HG03196 (cell line): ENCODE data around the gene RCOR3.
"Not testable (repeated sequence)": the region's sequence is repeated elsewhere in the genome, so short reads cannot be mapped to it uniquely, and the experiment has no call there.

ENCODE experiments used
- ATAC-seq: cut with Tn5 transposase; IDR thresholded peaks from one replicate; pipeline ENCODE4 v1.9.1; 2021; ENCODE audit not compliant: unreplicated experiment

RCOR3 gene

DNA sequence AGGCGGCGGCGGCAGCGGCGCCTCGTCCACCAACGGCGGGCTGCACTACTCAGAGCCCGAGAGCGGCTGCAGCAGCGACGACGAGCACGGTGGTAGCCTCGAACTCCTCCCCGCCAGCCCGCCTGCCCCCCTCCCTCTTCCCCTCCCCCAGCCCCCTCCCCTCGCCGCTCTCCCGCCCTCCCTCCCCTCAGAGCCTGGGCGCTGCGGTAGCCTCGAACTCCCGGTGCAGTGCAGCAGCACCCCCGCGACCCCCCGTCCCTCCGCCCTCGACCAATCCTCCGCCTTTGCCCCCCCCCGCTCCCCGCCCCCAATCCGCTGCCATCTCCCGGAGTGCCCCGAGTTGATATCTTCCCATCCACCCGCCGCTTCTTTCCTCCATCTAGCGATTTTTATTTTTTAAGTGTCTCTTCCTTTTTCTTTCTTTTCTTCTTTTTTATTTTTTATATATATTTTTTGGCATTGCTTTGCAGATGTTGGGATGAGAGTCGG, 516 bp downstream of the RCOR3 start:
- ATAC-seq: no peak

DNA sequence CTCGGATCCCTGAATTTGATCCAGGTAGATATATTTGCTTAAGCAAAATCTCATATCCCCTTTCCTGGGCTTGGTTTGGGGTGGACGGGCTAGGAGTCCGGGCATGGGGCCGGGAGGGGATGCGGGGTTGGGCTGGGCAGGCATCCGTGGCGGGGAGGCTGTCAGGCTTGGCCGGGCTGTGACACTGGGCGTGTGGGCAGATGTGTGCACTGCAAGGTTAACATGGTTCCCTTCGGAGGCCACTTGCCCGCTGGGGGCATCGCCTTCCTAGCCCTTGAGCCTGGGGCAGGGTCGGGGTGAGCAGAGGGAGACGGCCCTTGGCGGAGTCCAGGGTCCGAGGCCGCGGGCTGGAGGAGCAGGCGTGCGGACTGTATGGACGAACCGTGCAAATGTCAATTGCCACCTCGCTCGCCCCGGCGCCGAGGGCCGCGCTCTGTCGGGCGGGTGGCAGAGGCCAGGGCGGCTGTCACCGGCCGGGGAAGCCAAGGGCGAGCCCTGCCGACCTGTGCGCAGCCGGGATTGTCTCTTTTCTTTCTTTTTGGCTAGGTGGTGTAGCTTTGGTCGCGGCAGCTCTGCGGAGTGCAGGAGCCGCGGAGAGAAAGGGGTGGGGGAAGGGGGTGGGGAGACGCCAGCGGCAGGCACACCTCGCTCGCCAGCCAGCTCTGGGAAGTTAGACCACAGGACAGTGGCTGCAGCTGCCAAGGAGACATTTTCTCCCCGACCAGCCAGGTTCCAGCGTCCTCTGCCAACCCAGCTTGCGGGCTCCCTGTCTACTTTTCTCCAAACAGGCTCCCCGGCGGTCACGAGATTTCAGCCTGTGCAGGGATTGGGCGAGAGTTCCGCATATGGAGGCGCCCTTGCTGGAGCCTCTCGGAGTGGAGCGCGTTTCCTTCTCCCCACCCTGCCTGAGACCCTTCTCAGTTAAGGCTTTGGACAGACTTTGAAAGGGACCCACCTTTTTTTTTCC, 1.3 kb downstream of the RCOR3 start:
- ATAC-seq: peak; percentile 35

DNA sequence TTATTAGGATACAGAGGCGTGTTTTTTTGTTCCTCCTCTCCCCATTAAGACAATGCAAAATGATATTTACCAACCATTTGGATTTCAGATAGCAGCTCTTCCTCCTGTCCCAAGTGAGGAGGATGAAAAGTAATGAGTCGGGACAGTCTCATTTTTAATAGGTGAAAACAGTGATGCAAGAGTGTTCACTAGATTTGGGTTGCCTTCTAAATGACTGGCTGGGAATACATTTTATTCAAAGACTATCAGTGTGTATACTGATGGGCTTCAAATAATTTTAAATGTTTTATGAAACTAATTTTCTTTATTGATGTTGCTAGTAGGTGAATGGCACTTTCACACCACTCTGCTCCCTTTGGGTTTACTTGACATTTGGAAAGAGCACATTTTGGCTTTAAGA, 2.1 kb downstream of the RCOR3 start:
- no peak for ATAC-seq

DNA sequence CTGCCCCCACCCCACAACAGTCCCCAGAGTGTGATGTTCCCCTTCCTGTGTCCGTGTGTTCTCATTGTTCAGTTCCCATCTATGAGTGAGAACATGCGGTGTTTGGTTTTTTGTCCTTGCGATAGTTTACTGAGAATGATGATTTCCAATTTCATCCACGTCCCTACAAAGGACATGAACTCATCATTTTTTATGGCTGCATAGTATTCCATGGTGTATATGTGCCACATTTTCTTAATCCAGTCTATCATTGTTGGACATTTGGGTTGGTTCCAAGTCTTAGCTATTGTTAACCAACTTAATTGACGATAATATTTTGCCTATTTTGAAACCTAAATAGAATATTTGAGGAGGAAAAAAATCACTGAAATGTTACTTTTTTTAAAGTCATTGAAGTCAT, 3.9 kb downstream of the RCOR3 start:
- ATAC-seq: not testable (repeated sequence)

DNA sequence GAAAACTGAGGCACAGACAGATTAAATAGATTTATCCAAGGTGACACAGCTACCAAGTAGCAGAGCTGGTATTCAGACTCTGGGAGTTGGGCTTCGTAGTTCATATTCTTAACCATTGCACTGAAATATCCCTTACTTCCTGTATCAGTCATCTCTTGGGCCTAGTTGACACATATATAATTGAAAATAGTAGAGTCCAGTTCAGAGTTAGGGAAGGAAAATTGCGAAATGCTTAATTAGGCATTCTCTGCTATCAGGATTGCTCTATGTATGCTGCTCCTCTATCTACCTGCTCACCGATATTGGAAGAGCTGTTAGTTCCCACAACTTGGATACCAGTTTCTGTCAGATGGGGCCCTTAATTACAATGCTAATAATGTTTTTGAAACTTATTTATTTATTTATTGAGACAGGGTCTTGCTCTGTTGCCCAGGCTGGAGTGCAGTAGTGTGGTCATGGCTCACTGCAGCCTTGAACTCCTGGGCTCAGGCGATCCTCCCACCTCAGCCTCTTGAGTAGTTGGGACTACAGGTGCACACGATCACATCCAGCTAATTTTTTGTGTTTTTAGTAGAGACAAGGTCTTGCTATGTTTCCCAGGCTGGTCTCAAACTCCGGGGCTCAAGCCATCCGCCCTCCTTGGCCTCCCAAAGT, 8.2 kb downstream of the RCOR3 start:
- ATAC-seq: no peak

DNA sequence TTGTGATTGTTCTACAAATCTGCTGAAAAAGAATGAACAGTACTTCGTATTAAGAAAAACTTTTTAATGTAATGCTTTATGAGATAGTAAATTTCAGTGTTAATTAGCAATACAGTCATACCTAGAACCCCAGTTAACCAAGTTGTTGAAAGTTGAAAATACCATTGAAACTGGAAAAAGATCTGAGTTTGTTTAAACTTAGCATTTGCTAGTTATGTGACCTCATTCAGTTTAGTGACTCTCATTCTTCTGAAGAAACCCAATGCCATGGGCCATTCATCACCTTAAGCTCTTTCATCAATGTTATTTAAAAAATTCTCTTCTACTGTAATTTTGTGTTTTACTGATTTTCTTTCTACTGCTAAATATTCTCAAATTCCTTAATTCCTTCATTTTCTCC, 20.2 kb downstream of the RCOR3 start:
- no peak for ATAC-seq

DNA sequence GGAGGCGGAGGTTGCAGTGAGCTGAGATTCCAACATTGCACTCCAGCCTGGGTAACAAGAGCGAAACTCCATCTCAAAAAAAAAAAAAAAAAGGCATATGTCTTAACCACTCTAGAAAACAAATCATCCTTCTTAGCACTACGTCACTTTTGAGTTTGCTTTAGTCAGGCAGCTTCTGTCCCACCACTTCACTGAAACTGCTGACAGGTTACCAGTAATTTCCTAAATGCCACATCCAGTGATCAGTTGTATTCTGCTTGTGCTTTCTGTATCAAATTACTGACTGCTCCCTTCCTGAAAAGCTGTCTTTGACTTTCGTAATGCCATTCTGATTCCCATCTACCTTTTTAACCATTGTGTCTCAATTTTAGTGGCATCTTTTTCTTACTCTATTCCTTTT, 21.7 kb downstream of the RCOR3 start:
- ATAC-seq: no peak

DNA sequence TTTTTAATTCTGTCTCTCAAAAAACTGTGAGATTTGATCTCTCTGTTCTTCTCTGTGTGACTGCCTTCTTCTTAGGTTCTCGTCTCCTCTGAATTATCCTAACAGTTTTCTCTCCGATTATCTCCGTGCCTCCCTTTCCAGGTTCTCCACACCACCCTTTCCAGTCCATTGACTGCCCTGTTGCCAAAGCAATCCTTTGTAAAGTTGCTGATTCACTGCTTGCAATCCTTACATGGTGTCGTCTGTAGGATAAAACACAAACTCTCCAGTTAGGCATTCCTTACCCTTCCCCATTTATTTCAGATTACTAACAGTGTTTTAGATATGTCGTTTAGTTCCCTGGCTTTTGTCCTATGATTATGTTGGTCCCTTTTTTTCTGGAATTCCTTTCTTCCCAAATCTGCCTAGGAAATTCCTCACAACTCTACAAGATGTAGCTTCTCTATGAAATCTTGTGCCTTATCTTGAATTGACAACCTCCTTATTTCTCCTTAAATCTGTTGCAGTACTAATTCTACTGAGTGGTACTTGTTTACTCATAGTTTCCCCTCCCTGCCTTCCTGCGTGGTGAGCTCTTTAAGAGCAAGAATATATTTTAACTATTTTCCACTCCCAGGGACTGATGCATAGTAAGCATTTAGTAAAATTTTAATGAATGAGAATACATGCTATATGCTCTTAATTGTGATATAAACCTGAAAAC, 22.3 kb downstream of the RCOR3 start:
- no peak for ATAC-seq

DNA sequence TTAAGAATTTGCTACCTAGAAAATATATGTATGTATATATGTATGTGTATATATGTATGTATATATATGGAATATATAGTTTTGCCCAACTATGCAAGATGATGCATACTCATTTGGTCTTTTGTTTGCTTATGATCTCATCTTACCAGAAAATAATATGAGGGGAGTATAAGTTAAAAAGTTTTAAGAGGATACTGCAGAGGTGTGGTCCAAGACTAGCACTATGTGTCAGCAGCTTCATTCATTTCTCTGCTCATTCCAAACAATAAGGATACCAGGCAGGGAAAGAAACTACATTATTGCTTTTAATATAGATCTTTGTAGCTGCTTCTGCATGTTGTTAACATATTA, 22.8 kb downstream of the RCOR3 start:
- no peak for ATAC-seq

DNA sequence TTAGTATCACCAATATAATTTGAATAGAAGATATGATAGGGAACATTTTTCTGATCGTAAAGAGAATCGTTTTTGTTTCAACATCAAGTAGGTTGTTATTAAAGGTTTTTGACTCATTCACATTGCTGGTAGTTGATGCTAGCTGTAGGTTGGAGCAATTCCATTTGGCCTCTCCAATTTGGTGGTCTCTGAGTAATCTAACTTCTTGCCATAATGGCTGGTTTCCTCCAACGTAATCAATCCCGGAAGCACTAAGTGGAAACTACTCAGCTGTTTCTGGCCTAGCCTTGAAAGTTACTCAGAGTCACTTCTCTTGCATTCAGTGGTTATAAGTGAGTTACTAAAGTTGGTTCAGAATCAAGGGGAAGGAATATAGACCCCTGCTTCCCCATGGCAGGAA, 26.0 kb downstream of the RCOR3 start:
- ATAC-seq: no peak

DNA sequence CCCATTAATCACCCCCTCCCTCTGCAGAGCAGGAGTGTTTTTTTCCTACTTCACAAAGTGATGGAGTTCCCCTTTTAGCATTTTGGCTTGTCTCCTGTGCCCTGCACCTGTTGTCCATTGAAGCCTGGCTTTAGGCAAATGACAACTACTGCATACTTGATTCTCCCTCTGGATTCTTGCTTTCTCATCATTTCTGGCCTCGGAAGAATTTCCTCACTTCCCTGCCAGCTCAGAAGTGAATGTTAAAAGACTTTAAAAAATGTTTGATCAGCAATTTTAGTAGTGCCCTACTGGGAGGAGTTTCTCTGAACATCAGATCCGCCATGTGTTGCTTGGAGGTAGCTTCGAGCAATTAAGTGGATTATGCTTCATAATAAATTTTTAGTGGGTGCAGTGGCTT, 28.1 kb downstream of the RCOR3 start:
- ATAC-seq: no peak

DNA sequence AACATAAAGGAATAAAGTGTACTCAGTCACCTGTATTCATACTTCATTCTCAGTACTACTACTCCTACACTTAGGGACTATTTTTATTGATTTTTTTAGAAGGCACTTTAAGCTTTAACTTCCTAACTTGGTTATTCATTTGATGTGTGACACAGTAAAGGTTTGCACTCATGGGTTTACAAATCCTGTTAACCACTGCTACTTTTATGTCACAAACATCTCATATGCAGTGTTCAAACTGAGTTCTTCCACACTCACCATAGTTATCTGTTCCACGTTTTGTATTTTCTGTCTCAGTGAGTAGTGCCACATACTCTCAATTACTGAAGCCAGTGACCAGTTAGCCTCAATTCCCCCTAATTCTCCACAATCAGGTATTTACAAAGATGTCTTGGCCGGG, 33.2 kb downstream of the RCOR3 start:
- no peak for ATAC-seq

DNA sequence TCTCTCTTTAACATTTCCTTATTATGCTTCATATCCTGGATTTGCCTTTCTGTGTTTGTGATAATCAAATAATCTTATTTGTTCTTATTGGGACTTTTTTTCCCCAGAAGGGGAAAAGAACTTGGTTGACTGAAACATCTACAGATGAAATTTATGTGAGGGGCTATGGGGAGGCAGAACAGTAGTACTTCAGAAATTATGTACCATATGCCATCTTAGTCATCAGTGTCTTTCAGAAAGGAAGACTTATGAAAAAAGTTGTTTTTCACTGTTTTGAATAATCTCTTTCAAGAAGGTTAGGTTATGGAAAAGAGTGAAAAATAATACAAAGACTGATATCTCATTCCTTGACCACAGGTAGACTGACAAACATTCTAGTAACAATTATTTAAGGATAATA, 37.2 kb downstream of the RCOR3 start:
- ATAC-seq: no peak

DNA sequence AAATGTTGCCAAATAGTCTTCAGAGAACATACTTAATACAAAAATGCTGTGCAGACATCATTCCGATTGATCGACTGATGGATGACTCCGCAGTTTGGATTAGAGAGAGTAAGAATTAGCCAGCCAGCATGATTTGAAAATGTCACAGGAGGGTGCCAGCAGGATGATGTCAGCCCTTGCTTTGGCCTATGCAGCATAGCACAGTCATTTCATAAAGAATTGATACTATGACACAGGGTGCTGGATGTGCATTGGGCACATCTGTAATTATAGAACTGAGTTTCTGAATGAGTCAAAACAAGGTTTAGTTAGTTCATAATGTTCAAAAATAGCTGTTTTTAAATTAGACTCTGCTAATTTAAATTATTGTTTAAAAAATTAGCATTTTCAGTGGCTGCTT, 45.9 kb downstream of the RCOR3 start:
- peak; percentile 97 for ATAC-seq

DNA sequence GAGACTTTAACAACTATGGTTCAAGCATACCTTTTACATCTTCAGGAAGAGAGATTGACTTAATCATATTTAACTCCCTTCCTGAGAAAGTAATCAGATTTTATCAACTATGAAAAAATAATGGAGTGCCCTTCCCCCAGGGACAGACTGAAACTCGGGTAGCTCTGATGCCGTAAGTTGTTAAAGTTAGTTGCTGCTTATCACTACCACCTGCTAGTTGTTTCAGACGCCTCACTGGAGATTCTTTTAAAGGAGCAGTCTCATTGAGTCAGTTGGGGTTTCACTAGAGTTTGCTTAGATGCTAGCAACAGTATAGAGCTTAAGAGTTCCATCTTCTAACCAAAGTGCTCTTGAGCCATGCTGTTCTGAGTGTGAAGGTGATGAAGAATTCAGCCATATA, 50.5 kb downstream of the RCOR3 start:
- no peak for ATAC-seq

DNA sequence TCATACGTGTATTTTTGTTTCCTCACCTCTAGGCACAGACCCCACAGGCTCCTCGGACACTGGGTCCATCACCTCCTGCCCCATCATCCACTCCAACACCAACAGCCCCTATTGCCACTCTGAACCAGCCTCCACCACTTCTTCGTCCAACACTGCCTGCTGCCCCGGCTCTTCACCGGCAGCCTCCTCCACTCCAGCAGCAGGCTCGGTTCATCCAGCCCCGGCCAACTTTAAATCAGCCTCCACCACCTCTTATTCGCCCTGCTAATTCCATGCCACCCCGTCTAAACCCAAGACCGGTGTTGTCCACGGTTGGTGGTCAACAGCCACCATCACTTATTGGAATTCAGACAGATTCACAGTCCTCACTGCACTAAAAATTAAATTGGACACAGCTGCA, 54.2 kb downstream of the RCOR3 start:
- no peak for ATAC-seq

DNA sequence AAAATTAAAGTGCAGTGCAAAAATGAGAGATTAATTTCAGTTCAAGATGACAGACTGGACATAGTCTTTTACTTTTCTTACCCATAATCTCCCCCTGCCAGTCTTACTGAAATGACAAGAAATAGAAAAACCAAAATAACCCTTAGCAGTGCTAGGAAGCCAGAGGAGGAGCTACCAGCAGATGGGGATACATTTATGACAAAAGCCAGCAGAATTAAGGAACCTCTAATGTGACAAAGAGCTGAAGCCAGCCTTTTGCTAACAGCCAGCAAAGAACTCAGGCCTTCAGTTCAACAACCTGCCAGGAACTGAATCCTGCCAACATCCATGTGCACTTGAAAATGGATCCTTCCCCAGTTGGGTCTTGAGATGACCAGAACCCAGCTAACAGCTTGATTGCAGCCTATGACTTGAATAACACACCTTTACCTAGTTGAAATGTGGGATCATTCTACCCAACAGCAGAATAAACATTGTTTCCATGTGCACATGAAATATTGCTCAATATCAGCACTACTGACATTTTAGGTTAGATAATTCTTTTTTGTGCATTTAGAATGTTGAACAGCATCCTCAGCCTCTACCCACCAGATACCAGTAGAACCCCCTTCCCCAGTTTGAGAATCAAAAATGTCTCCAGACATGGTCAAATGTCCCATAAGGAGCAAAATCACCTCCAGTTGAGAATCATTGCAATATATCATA, 59.6 kb downstream of the RCOR3 start:
- ATAC-seq: no peak

DNA sequence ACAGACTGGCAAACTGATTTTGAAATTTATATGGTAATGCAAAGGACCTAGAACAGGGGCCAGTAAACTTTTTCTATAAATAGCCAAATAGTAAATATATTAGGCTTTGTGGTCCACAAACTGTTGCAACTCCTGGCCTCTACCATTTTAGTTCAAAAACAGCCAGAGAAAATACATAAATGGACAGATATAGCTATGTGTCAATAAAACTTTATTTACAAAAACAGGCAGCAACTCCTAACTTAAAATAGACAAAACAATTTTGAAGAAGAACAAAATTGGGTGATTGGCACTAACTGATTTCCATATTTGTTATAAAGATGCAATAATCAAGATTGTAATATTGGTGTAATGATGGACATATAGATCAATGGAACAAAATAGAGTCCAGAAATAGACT, 60.7 kb downstream of the RCOR3 start:
- ATAC-seq: no peak

DNA sequence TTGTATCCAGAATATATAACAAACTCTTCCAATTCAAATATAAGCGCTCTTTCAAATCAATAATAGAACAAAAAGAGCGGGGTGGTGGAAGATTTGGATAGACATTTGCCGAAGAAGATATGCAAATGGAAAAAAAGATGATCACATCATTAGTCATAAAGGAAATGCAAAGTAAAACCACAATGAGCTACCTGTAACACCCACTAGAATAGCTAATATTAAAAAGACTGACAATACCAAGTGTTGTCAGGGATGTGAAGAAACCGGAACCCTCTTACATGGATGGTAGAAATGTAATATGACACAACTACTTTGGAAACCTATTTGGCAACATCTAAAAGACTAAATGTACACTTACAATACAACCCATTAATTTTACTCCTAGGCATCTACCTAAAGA, 61.8 kb downstream of the RCOR3 start:
- ATAC-seq: no peak

DNA sequence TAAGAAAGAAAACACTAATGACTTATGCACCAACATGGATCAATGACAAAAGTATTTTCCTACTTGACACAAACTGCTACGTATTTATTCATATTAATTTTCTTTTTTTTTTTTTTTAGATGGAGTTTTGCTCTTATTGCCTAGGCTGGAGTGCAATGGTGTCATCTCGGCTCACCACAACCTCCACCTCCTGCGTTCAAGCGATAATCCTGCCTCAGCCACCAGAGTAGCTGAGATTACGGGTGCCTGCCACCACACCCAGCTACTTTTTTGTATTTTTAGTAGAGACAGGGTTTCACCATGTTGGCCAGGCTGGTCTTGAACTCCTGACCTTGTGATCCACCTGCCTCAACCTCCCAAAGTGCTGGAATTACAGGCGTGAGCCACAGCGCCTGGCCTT, 62.5 kb downstream of the RCOR3 start:
- not testable (repeated sequence) for ATAC-seq
